ENCODE measurements around the gene SHE. TPM values are rescaled to one million over a fixed set of nuclear protein-coding genes. Genes with fewer than 3 reads are reported as not detected.

The SHE gene
- total RNA-seq, 4 donors from 2014 or later = 0.19 to 13.4 (median 4.1) TPM

DNA sequence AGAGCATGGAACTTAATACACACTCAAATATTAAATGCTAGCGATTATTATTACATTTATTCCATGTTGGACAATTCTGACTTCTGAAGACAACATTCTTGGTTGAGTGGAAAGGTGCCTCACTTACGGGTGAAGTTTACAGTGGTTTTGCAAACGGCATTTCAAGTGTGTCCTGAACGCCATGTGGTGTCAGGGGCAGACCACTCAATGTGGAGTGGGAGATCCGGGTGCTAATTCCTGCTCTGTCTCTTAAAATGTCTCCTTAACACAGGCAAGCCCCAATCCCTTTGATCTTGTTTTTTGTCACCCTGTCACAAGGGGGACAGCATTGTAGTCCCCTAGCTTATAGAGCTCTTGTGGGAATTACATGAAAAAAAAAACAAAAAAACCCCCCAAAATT lies 5.8 kb downstream of the SHE start:
- Histone ChIP-seq H3K9me3 (no peaks in the 10 kb centered on the region), H3K4me3 (no peak overlapping the region), H3K27ac (peak overlapping the region in 3 of 4 donors; percentile 17 to 62 (median 40)), H3K4me1 (peaks cover 0 to 49% (median 5%) of the 10 kb centered on the region in 3 donors), H3K27me3 (peaks cover 0 to 37% (median 0%) of the 10 kb centered on the region in 4 donors), H3K36me3 (no peaks in the 10 kb centered on the region)
- WGBS, 2 donors = 67 to 68% methylated on average over 5 of the region's 5 CpGs
- intact Hi-C loops (cut with DNase I) = loop anchor here (10.0 kb wide), 1 partner anchor 48 kb away; no protein-coding TSS in a partner anchor
- TF ChIP-seq, protein P1, sequence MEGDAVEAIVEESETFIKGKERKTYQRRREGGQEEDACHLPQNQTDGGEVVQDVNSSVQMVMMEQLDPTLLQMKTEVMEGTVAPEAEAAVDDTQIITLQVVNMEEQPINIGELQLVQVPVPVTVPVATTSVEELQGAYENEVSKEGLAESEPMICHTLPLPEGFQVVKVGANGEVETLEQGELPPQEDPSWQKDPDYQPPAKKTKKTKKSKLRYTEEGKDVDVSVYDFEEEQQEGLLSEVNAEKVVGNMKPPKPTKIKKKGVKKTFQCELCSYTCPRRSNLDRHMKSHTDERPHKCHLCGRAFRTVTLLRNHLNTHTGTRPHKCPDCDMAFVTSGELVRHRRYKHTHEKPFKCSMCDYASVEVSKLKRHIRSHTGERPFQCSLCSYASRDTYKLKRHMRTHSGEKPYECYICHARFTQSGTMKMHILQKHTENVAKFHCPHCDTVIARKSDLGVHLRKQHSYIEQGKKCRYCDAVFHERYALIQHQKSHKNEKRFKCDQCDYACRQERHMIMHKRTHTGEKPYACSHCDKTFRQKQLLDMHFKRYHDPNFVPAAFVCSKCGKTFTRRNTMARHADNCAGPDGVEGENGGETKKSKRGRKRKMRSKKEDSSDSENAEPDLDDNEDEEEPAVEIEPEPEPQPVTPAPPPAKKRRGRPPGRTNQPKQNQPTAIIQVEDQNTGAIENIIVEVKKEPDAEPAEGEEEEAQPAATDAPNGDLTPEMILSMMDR (IDR thresholded peaks at IDR 0.05) = no peak
- no peak for TF ChIP-seq POLR2A (IDR thresholded peaks at IDR 0.05)
- no peak for DNase-seq

DNA sequence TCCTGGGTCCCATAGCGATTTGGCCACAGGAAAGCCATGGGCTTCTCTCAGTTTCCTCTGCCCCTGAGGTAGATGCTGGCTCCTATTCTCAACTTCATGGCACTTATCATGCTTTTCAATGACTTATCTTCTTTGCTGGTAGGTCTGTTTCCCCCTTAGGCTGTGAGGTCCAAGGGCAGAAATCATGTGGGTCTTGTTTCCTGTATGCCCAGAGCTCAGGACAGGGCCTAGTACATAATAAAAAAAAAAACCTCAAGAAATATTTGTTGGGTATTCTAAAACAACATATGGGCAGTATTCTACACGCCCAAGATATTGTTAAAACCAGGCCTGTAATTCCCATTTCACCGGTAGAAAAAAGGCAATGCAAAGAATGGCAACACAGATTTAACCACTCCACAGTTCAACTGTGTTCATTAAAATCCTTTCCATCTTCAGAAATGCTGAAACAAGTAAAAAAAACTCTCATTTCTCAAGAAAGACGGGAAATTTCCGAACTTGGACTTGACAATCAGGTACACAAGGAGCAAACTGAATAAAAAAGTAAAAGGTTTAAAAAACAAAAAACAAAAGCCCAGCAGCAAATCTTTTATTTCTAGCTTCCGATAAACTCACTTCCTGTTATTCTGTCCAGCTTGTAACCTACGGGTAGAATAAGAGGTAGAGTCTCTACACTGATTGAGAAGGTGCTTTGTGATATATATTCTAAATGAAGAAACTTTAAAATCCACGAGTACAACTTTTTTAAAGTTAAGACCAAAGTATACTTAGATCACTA lies 6.5 kb downstream of the SHE start:
- 64 to 68% methylated on average over 8 of the region's 8 CpGs for WGBS, 2 donors
- peak overlapping the region in 3 of 4 donors; percentile 40 to 62 (median 41) for H3K27ac ChIP-seq
- no peaks in the 10 kb centered on the region for H3K9me3 ChIP-seq
- H3K4me3 ChIP-seq = no peak overlapping the region
- no peak for DNase-seq
- intact Hi-C loops (cut with DNase I) = loop anchor here (10.0 kb wide), 1 partner anchor 49 kb away; no protein-coding TSS in a partner anchor
- peaks cover 0 to 50% (median 5%) of the 10 kb centered on the region in 3 donors for H3K4me1 ChIP-seq
- H3K27me3 ChIP-seq = peaks cover 0 to 36% (median 0%) of the 10 kb centered on the region in 4 donors
- no peak for TF ChIP-seq POLR2A (IDR thresholded peaks at IDR 0.05)
- TF ChIP-seq, protein P1 (IDR thresholded peaks at IDR 0.05) = no peak
- H3K36me3 ChIP-seq = no peaks in the 10 kb centered on the region

DNA sequence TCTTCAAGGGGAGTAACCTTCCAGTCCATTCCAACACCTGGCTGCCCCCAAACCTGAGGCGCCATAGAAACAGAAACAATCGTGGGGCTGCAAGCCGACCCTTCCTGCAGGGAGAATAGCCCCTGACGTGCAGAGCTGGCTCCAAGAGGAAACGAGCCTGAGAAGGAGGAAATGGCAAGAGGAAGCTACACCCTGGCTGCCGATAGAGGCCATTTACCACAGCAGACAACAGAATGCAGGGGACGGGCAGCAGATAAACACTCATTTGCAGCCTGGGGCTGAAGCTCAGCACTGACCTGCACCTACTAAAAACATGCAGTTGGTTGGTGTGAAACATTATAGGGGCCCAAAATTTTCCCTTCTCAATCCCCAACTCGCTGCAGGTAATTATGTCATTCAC lies 8.9 kb downstream of the SHE start:
- WGBS, 2 donors = 33 to 40% methylated on average over 7 to 8 of the region's 8 CpGs
- no peak for DNase-seq
- Histone ChIP-seq H3K4me3 (peak overlapping the region in 1 of 4 donors; percentile 8), H3K27ac (peak overlapping the region in 3 of 4 donors; percentile 32 to 62 (median 54)), H3K9me3 (no peaks in the 10 kb centered on the region), H3K36me3 (peaks cover 0 to 6% (median 0%) of the 10 kb centered on the region in 3 donors), H3K4me1 (peaks cover 0 to 64% (median 5%) of the 10 kb centered on the region in 3 donors), H3K27me3 (peaks cover 0 to 12% (median 0%) of the 10 kb centered on the region in 4 donors)
- intact Hi-C loops (cut with DNase I) = loop anchor here (10.0 kb wide), 1 partner anchor 52 kb away; no protein-coding TSS in a partner anchor
- TF ChIP-seq, protein P1 (IDR thresholded peaks at IDR 0.05) = no peak
- TF ChIP-seq POLR2A (IDR thresholded peaks at IDR 0.05) = no peak

DNA sequence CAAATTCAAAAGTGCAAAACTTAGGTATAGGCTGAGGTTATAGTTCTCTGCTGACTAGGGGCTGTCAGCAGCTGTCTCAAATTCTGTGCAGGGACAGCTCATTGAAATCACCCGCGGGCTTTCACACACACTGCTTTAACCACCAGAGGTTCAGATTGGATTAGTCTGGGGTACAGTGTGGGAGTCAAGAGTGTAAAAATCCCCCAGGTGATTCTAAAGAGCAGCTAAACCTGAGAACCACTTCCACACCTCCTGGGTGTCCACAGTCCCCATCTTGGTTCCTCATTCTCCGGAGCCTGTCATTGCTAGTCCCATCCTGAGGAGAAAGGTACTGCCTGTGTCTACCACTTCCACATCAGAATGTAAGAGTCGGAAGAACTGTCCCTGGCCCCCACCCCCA lies 10.1 kb downstream of the SHE start:
- Histone ChIP-seq H3K36me3 (peaks cover 0 to 6% (median 0%) of the 10 kb centered on the region in 3 donors), H3K9me3 (no peaks in the 10 kb centered on the region), H3K27ac (peak overlapping the region in 3 of 4 donors; percentile 8 to 62 (median 59)), H3K27me3 (peaks cover 0 to 8% (median 0%) of the 10 kb centered on the region in 4 donors), H3K4me1 (peaks cover 0 to 52% (median 0%) of the 10 kb centered on the region in 3 donors), H3K4me3 (no peak overlapping the region)
- intact Hi-C loops (cut with DNase I) = loop anchor here (10.0 kb wide), 1 partner anchor 53 kb away; no protein-coding TSS in a partner anchor
- 68 to 83% methylated on average over 2 to 4 of the region's 4 CpGs for WGBS, 2 donors
- no peak for TF ChIP-seq POLR2A (IDR thresholded peaks at IDR 0.05)
- TF ChIP-seq, protein P1 (IDR thresholded peaks at IDR 0.05) = no peak
- DNase-seq = no peak

DNA sequence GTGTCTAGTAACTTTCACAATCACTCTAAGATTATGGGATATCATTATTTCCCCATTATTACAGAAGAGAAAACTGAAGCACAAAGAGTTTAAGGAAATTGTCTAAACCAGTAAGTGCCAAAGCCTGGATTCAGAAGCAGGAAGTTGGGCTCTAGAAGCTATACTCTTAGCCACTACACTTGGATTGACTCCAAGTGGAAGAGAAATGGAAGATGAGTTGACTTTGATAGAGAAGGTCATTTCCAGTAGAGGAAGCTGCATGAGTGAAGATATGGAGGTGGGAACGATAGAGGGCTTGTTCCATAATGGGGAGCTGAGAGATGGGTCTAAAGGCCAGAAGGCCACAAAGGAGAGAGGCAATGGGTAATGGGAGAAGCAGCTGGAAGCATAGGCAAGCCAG lies 11.9 kb downstream of the SHE start:
- Histone ChIP-seq H3K27me3 (peaks cover 0 to 8% (median 0%) of the 10 kb centered on the region in 4 donors), H3K4me3 (no peak overlapping the region), H3K36me3 (peaks cover 0 to 6% (median 0%) of the 10 kb centered on the region in 3 donors), H3K9me3 (no peaks in the 10 kb centered on the region), H3K4me1 (peaks cover 0 to 63% (median 15%) of the 10 kb centered on the region in 3 donors), H3K27ac (peak overlapping the region in 2 of 4 donors; percentile 29 to 38)
- DNase-seq = no peak
- WGBS, 2 donors = 52 to 62% methylated on average over 1 of the region's 1 CpG
- intact Hi-C loops (cut with DNase I) = loop anchor here (10.0 kb wide), 1 partner anchor 54 kb away; no protein-coding TSS in a partner anchor
- TF ChIP-seq, protein P1 (IDR thresholded peaks at IDR 0.05) = no peak
- no peak for TF ChIP-seq POLR2A (IDR thresholded peaks at IDR 0.05)
